Central memory CD4-positive, alpha-beta T cell (primary cell): ENCODE results near the gene SCN3B.
A peak's percentile ranks its signal among the peaks of the same experiment; 100 is the strongest.

Source experiments
- DNase-seq: peaks from one replicate; pipeline ENCODE4 v3.0.0; 2022

The SCN3B gene

DNA sequence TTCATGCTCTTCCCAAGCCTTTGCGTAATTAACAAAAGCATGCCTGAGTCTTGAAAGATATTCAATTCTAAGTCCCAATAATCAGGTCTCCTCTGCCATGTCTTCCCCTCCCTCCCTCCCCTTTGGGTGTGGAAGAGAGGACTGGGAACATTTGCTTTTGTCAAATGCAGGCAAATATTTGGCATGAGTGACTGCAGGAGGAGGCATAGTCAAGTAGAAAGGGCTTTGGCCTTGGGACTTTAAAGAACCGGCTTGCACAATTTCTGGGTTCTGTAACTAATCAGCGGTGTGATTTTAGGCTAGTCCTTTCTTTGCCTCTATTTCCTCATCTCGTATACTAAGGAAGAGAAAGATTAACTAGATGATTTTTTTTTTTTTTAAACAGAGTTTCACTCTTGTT, 59.5 kb downstream of the SCN3B start:
- DNase-seq, result no peak

DNA sequence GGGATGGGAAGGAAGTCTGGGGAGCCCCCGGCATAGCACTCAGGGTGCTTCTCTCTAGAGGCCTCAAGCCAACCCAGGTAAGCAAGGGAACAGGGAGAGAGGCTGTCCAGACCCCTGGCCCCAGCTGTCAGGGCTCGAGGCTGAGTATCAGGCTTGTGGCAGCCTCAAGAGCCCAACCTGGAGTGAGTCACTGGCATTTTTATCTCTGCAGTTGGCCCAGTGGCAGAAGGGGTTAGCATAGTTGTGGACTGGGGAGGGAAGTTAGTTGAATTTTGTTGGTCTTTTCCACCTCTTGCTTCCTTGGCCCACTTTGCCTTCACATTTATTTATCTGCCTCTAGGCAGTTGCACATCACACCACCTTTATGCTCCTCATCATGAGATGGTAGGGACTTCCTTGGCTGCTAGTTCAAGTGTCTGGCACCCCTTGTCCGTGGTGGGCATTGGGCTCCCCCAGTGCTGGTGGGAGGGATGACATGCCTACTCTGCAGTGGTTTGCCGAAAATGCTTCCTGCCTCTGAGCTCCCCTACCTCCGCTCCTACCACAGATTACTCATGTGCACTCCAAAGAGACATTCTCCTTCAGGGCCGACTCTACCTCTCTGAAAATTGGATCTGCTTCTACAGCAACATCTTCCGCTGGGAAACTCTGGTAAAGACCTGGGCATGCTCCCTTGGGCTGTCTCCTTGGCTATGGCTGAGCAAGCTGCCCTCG, 60.1 kb downstream of the SCN3B start:
- DNase-seq, result no peak

- DNase-seq, result no peak
Measured at GRCh38 chr11:123593570-123593969, 60.9 kb downstream of the SCN3B start.

- DNase-seq, result no peak
Measured at GRCh38 chr11:123590296-123590912, 64.0 kb downstream of the SCN3B start.

GRCh38 chr11:123588864-123589262, 65.6 kb downstream of the SCN3B start:
- DNase-seq, result no peak

DNA sequence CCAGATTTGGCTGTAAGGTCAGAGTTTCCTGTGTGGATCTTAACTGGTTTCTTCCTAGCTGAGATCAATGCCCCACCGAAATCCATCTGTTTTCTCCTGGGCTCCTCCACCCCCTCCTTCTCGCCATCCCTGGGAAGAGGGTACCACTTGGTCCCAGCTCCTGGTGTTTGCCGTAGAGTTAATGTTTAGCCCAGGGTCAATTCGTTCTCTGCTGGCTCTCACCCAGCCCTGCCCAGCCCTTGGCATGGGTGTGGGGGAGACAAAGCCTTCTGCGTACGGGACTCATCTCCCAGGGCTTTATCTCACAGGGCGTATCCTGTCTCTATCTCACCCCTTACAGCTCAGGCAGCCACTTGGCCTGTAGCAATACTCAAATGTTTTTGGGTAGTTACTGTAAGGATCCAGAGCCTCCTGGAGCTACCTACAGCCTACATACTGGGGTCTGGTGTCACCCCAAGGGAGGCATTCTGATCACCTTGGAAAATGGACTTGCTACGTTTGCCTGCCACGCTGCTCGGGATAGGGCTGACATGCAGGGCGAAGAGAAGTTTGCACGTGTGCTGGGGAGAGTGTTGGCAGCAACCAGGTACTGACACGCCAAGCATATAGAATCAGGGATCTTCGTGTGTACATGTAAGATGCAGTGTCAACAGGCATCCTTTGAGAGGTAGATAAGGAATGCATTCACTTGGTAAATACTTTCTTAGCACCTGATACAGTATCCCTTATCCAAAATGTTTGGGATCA, 66.1 kb downstream of the SCN3B start:
- DNase-seq, result no peak

GRCh38 chr11:123587559-123587958, 66.9 kb downstream of the SCN3B start:
- DNase-seq, result no peak

DNA sequence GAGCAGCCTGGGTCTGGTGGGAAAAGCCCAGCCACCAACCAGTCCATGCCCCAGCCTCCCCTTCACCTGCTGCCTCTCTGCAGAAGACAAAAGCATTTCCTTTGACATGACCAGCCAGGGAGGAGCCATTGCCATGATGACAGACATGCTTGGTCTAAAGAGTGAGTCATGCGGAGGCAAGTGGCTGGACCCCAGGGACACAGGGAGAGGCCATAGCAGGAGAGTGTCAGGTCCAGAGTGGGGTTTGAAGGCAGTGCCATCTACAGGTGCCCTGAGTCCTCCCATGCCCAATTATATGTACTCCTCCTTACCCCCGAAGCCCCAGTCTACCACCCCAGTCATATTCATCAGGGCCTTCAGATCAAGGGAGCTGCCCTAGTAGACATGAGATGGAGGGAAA, 67.4 kb downstream of the SCN3B start:
- DNase-seq, result no peak

DNA sequence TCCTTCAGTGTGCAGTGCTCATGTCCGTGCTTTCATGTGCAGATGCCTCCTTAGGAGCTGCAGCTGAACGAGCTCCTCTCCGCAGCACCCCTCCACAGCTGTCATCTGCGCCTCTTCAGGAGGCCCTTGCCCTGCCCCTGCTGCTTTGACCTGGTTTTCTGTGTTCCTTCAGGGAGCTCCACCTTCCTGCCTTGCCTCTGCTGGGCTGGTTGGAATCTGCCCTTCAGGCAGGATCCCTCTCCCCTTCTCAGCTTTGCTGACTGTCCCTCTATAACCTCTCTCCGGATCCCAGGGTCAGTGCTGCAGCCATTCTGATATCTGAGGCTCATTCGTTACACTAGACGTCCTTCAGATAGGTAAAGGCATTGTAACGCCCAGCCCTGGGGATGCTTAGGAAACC, 67.9 kb downstream of the SCN3B start:
- no peak for DNase-seq

- no peak for DNase-seq
Measured at GRCh38 chr11:123585706-123586105, 68.7 kb downstream of the SCN3B start.

- DNase-seq, result no peak
Measured at GRCh38 chr11:123585206-123585605, 69.2 kb downstream of the SCN3B start.

DNA sequence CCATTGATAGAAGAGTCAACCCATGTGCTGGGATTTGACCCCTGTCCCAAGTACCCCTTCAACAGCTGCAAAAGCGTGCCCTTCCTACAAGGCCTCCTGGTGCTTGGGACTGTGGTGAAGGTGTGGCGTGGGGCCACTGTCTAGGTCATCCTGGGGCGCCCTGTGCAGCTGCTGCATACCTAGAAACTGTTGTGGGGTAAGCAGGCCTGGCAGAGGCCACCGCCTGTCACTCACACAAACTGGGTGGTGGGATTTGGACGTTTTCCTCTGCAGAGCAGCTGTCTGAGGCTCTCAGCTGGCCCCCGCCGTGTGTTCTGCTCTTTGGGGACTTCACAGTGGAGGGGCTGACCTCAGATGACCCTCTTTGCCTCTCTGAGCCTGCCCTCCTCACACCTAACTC, 69.7 kb downstream of the SCN3B start:
- no peak for DNase-seq

- no peak for DNase-seq
Measured at GRCh38 chr11:123584186-123584585, 70.2 kb downstream of the SCN3B start.

DNA sequence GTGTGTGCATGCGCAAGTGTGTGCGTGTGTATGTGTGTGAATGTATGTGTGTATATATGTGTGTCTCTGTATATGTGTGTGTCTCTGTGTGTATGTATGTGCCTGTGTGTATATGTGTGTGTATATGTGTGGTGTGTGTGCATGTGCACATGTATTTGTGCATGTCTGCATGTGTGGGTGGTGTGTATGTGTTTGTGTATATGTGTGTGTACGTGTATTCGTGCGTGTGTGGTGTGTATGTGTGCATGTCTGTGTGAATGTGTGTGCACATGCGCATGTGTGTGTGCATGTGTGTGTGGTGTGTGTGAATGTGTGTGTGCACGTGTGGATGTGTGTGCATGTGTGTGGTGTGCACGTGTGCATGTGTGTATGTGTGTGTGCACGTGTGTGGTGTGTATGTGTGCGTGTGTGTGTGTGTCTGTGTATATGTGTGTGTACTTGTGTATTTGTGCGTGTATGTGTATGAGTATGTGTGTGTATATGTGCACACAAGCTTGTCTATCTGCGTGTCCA, 71.4 kb downstream of the SCN3B start:
- no peak for DNase-seq

DNA sequence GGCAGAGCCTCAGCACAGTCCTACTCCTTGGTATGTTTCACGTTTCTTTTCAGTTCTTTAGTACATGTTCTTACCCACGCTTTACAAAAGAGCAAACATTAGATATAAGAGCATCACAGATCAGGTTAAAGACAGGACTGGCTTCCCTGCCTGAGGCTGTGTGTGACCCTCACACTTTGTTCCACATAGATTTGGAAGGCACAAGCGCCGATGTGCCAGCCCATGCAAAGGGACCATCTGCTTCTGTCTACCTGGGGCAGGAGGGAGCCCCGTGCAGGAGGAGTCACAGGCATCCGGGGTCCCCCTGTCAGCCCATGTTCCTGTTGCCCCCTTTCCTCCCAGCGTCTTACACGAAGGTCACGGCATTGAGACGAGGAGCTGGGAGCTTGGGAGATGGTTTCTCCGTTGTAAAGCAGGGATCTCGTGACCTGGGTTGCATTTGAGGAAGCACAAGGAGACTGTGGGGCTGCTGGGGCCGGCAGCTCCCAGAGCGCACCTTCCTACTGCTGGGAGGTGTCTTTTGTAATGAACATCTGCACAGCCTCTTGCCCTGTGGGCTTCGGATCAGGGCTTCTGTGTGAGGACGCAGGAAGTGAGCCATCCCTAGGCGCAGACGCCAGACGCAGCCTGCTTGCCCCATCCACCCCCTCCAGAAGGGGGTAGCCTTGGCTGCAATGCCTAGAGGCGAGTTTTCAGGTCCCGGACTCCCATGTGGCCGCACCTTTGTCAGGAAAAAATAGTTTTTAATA, 72.6 kb downstream of the SCN3B start:
- DNase-seq, result no peak

- DNase-seq, result peak; percentile 43
Measured at GRCh38 chr11:123580557-123581275, 73.7 kb downstream of the SCN3B start.

GRCh38 chr11:123580137-123580536, 74.3 kb downstream of the SCN3B start:
- DNase-seq, result no peak

DNA sequence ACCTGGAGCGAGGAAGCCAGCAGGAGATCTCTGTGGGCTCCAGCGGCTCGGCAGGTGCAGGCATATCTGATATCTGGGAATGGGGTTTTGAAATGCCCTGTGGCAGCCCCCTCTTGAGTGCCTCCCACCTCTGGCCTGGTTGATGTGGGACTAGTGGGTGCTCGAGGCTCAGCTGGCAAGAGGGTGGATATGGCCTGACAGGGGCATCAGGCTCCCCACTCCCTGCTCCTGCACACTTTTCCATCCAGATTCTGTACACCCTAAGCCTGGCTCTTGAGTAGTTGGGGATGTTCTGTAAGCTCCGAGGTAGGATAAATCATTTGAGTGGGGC, 75.0 kb downstream of the SCN3B start:
- no peak for DNase-seq
